SH-SY5Y (cell line): Measurements from ENCODE around the gene PRR20E.
"Not testable (repeated sequence)": the region's sequence is repeated elsewhere in the genome, so short reads cannot be mapped to it uniquely, and the experiment has no call there.

Source experiments
- GATA2 ChIP-seq: IDR thresholded peaks from 2 replicates; pipeline ENCODE4 v1.6.1; 2011; ENCODE audit warnings: mild to moderate bottlenecking, low read depth, low read length
- GATA3 ChIP-seq: IDR thresholded peaks from 2 replicates; pipeline ENCODE4 v1.6.1; 2011; ENCODE audit warnings: low read depth, mild to moderate bottlenecking, low read length, moderate library complexity

DNA sequence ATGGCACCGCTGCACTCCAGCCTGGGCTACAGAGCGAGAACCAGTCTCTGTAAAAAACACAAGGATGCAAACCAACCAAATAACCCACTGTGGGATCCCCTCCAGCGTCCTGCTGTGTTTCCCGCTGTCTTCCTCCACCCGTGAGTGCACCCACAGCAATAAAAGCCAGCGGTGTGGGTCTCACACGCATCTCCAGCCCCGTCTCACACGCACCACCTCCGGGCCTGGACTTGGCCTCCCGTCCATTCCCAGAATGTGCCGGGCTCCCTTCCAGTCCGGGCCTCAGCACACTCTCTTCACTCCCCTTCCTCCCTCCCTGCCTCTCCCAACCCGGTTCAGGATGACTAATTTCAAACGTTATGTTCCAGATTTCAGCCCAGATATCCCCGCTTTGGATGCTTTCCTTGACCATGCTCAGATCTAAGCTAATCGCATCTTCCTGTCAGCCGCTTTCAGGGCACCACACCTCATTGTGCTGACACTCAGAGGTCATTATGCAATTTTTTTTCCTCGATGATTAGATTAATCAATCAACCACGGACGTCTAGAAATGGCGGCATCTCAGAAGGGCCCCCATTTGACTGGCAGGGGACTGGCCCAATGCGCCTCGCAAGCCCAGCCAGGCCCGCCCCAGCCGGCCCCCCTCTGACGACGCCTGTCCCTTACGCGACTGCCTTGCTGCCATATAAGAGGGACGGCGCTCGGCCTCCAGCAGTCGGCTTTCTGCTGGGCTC, 26.6 kb upstream of the PRR20E start, which contains the start of gene PRR20A:
- TF ChIP-seq GATA2, GATA3: not testable (repeated sequence)
